ENCODE data around the gene CD68. TPM values are rescaled to one million over a fixed set of nuclear protein-coding genes. Genes with fewer than 3 reads are reported as not detected.
"Not testable (repeated sequence)": the region's sequence is repeated elsewhere in the genome, so short reads cannot be mapped to it uniquely, and the experiment has no call there.

The CD68 gene
- total RNA-seq, 1 donor from 2014 or later, result 1.6 TPM

GRCh38 chr17:7590743-7591142, 11.3 kb downstream of the CD68 start:
- no peaks in the 10 kb centered on the region for H3K4me1 Mint-ChIP-seq (ENCODE audit: unreplicated experiment)
- no peak for TF ChIP-seq CTCF (IDR thresholded peaks at IDR 0.05; ENCODE audit: unreplicated experiment)
- peaks cover 6% of the 10 kb centered on the region for H3K27me3 Mint-ChIP-seq (ENCODE audit: unreplicated experiment)
- H3K4me3 Mint-ChIP-seq (ENCODE audit: unreplicated experiment), result peak overlapping the region; percentile 82
- H3K9me3 Mint-ChIP-seq (ENCODE audit: unreplicated experiment), result no peaks in the 10 kb centered on the region
- peak overlapping the region; percentile 52 for H3K27ac Mint-ChIP-seq (ENCODE audit: unreplicated experiment)
- peaks cover 38% of the 10 kb centered on the region for H3K36me3 Mint-ChIP-seq (ENCODE audit: low read depth, unreplicated experiment)
- no peak for DNase-seq (ENCODE audit: low spot score)

GRCh38 chr17:7591596-7591995, 12.2 kb downstream of the CD68 start:
- Mint-ChIP-seq H3K27ac (ENCODE audit: unreplicated experiment) (peak overlapping the region; percentile 77), H3K9me3 (ENCODE audit: unreplicated experiment) (no peaks in the 10 kb centered on the region), H3K36me3 (ENCODE audit: low read depth, unreplicated experiment) (peaks cover 40% of the 10 kb centered on the region), H3K4me3 (ENCODE audit: unreplicated experiment) (no peak overlapping the region), H3K4me1 (ENCODE audit: unreplicated experiment) (no peaks in the 10 kb centered on the region), H3K27me3 (ENCODE audit: unreplicated experiment) (peaks cover 6% of the 10 kb centered on the region)
- no peak for TF ChIP-seq CTCF (IDR thresholded peaks at IDR 0.05; ENCODE audit: unreplicated experiment)
- no peak for DNase-seq (ENCODE audit: low spot score)

GRCh38 chr17:7592422-7593021, 13.1 kb downstream of the CD68 start:
- H3K9me3 Mint-ChIP-seq (ENCODE audit: unreplicated experiment), result no peaks in the 10 kb centered on the region
- H3K27me3 Mint-ChIP-seq (ENCODE audit: unreplicated experiment), result peaks cover 6% of the 10 kb centered on the region
- H3K36me3 Mint-ChIP-seq (ENCODE audit: low read depth, unreplicated experiment), result peaks cover 44% of the 10 kb centered on the region
- H3K4me3 Mint-ChIP-seq (ENCODE audit: unreplicated experiment), result no peak overlapping the region
- TF ChIP-seq CTCF (IDR thresholded peaks at IDR 0.05; ENCODE audit: unreplicated experiment), result no peak
- DNase-seq (ENCODE audit: low spot score), result no peak
- H3K27ac Mint-ChIP-seq (ENCODE audit: unreplicated experiment), result no peak overlapping the region
- H3K4me1 Mint-ChIP-seq (ENCODE audit: unreplicated experiment), result no peaks in the 10 kb centered on the region

GRCh38 chr17:7593296-7593695, 13.9 kb downstream of the CD68 start:
- Mint-ChIP-seq H3K9me3 (ENCODE audit: unreplicated experiment) (no peaks in the 10 kb centered on the region), H3K27ac (ENCODE audit: unreplicated experiment) (peak overlapping the region; percentile 44), H3K4me1 (ENCODE audit: unreplicated experiment) (no peaks in the 10 kb centered on the region), H3K4me3 (ENCODE audit: unreplicated experiment) (peak overlapping the region; percentile 59), H3K27me3 (ENCODE audit: unreplicated experiment) (peaks cover 4% of the 10 kb centered on the region), H3K36me3 (ENCODE audit: low read depth, unreplicated experiment) (peaks cover 44% of the 10 kb centered on the region)
- no peak for DNase-seq (ENCODE audit: low spot score)
- no peak for TF ChIP-seq CTCF (IDR thresholded peaks at IDR 0.05; ENCODE audit: unreplicated experiment)

GRCh38 chr17:7597561-7597960, 18.1 kb downstream of the CD68 start:
- not testable (repeated sequence) for H3K4me1 Mint-ChIP-seq (ENCODE audit: unreplicated experiment)
- peaks cover 45% of the 10 kb centered on the region for H3K36me3 Mint-ChIP-seq (ENCODE audit: low read depth, unreplicated experiment)

More at GRCh38 chr17:7597561-7597960, 18.1 kb downstream of the CD68 start:
- H3K27me3 Mint-ChIP-seq (ENCODE audit: unreplicated experiment); DNase-seq (ENCODE audit: low spot score); H3K27ac Mint-ChIP-seq (ENCODE audit: unreplicated experiment); H3K9me3 Mint-ChIP-seq (ENCODE audit: unreplicated experiment); H3K4me3 Mint-ChIP-seq (ENCODE audit: unreplicated experiment): not testable (repeated sequence)
